Large intestine (tissue), 3 donors: ENCODE data around the gene CCBE1. TPM values are rescaled to one million over a fixed set of nuclear protein-coding genes. Genes with fewer than 3 reads are reported as not detected.

ENCODE experiments used
- DNase-seq, 2 donors: peaks; one replicate each; pipeline versions ENCODE4 v3.0.0 to v3.0.0-alpha.2; 2013
- H3K27ac ChIP-seq: one replicate; pipeline ENCODE4 v1.5.1; 2013; ENCODE audit warnings: low read length
- H3K27me3 ChIP-seq: 2 replicates; pipeline ENCODE4 v1.6.1; 2013; ENCODE audit warnings: low read length; ENCODE audit not compliant: control insufficient read depth, insufficient read depth
- H3K36me3 ChIP-seq: 2 replicates; pipeline ENCODE4 v1.6.1; 2013; ENCODE audit warnings: low read length; ENCODE audit not compliant: control insufficient read depth, insufficient read depth
- H3K4me1 ChIP-seq: one replicate; pipeline ENCODE4 v1.6.1; 2013; ENCODE audit warnings: low read length; ENCODE audit not compliant: control insufficient read depth, insufficient read depth
- H3K4me3 ChIP-seq: one replicate; pipeline ENCODE4 v1.5.1; 2013; ENCODE audit warnings: low read length
- H3K9me3 ChIP-seq: one replicate; pipeline ENCODE4 v1.6.1; 2013; ENCODE audit warnings: mild to moderate bottlenecking, low read depth, low read length, moderate library complexity; ENCODE audit not compliant: control insufficient read depth
- WGBS: methylation state at CpG from one replicate; pipeline ENCODE4 v1.1.5; 2013; ENCODE audit warnings: low lambda C conversion rate; ENCODE audit not compliant: insufficient coverage; 5-methylcytosine and 5-hydroxymethylcytosine counted together
- polyA plus RNA-seq: library from polyadenylated mRNA; unstranded; fragments of 120-200 nt; gene quantifications from one replicate; pipeline ENCODE4 v1.2.1, GENCODE V29; 2013

CCBE1 gene
- polyA plus RNA-seq, 1 donor: 2.5 TPM

DNA sequence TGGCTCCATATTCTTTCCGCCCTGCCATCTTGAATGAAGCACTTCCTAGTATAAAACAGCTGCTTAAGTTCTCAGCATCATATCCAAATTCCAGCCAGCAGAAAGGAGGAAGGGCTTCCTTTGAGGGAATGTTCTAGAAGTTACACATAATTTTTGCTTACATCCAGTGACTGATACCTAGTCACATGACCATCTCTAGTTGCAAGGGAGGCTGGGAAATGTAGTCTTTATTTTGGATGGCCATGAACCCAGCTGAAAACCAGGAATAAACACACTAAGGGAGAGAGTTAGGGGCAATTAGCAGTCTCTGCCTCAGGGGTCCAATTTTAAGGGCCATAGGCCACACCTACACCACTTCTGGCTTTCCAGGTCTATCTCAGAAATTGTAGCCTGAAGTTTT, 280.4 kb downstream of the CCBE1 start:
- H3K36me3 ChIP-seq: no peaks in the 10 kb centered on the region
- WGBS: no CpG with 5 or more reads among the region's 1 CpG
- no peak overlapping the region for H3K4me3 ChIP-seq
- H3K27ac ChIP-seq: no peak overlapping the region
- H3K4me1 ChIP-seq: no peaks in the 10 kb centered on the region
- peaks cover 5% of the 10 kb centered on the region for H3K27me3 ChIP-seq
- no peak for DNase-seq
- no peaks in the 10 kb centered on the region for H3K9me3 ChIP-seq

DNA sequence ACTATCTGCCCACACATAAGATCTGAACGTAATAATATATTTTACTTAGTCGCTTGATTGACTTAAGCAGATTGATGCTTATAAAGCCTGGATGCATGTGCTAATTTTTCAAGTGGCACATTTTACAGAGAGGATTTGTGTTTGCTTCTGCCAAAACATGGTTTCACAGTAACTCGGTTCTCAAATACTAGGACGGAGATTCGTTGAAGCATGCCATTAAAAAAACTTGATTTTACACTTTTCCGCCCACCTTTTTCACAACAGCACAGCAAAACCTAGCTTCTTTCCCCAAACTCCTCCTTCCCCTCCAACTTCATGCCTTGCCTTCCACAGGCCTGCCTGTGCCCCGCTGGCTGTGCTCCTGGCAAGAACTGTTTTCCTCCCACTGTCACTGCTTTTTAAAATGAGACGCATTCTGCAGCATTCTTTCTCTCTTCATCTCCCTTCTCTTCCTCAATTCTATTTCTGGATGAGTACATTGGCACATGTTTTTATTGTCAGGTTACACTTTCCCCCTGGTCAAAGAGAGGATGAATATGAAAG, 283.0 kb downstream of the CCBE1 start:
- Histone ChIP-seq H3K4me1 (no peaks in the 10 kb centered on the region), H3K27ac (no peak overlapping the region), H3K27me3 (no peaks in the 10 kb centered on the region), H3K9me3 (no peaks in the 10 kb centered on the region), H3K4me3 (no peak overlapping the region), H3K36me3 (no peaks in the 10 kb centered on the region)
- 84% methylated on average over 5 of the region's 8 CpGs for WGBS
- no peak for DNase-seq

DNA sequence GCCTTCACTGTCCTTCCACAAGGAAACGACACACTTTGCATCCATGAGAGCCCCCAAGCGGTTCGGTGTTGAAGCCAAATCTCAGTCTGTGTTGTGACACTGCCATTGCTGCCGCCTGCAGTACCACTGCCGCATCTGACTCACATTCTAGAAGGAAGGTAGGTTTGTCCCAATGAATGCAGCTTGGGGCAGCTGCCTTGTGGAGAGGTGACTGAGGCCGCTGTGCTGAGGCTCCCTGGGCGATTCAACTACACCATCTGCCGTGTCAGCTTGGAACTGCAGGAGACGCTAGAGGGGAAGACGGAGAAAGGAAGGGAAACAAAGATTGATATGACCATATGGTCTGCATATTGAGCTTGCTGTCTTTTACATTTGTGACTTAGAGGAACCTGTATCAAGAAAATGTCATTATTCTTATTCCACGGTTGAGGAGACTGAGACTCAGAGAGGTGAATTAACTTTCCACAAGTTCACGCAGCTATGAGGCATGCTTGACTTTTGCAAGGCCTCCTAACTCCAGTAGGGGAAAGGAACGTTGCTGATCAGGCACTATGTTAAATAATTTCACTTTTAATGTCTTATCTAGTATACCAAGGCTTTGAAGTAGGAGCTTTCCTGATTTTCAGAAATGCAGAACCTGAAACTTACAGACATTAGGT, 294.7 kb downstream of the CCBE1 start:
- Histone ChIP-seq H3K27me3 (no peaks in the 10 kb centered on the region), H3K4me1 (no peaks in the 10 kb centered on the region), H3K4me3 (no peak overlapping the region), H3K27ac (no peak overlapping the region), H3K36me3 (no peaks in the 10 kb centered on the region), H3K9me3 (no peaks in the 10 kb centered on the region)
- peak; percentile 60 to 69 for DNase-seq
- 13% methylated on average over 3 of the region's 13 CpGs for WGBS

DNA sequence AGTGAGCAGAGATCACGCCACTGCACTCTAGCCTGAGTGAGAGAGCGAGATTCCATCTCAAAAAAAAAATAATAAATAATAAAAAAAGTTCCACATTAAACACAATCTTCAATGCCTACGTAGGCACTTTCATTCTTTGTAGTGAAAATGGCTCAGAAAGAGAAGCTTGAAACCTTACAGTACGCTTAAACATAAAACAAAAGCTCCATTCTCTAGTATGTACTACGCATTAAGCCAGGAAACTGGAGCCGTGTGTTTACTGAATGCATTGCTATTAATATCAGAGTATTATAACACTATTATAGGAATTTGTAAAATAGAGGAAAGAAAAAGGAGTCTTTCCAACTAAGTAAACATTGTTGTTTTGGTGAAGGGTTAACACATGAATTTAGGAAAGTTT, 296.8 kb downstream of the CCBE1 start:
- H3K9me3 ChIP-seq: no peaks in the 10 kb centered on the region
- WGBS: 92% methylated on average over 3 of the region's 6 CpGs
- no peaks in the 10 kb centered on the region for H3K36me3 ChIP-seq
- no peak overlapping the region for H3K27ac ChIP-seq
- no peak for DNase-seq
- no peaks in the 10 kb centered on the region for H3K4me1 ChIP-seq
- no peaks in the 10 kb centered on the region for H3K27me3 ChIP-seq
- H3K4me3 ChIP-seq: no peak overlapping the region

DNA sequence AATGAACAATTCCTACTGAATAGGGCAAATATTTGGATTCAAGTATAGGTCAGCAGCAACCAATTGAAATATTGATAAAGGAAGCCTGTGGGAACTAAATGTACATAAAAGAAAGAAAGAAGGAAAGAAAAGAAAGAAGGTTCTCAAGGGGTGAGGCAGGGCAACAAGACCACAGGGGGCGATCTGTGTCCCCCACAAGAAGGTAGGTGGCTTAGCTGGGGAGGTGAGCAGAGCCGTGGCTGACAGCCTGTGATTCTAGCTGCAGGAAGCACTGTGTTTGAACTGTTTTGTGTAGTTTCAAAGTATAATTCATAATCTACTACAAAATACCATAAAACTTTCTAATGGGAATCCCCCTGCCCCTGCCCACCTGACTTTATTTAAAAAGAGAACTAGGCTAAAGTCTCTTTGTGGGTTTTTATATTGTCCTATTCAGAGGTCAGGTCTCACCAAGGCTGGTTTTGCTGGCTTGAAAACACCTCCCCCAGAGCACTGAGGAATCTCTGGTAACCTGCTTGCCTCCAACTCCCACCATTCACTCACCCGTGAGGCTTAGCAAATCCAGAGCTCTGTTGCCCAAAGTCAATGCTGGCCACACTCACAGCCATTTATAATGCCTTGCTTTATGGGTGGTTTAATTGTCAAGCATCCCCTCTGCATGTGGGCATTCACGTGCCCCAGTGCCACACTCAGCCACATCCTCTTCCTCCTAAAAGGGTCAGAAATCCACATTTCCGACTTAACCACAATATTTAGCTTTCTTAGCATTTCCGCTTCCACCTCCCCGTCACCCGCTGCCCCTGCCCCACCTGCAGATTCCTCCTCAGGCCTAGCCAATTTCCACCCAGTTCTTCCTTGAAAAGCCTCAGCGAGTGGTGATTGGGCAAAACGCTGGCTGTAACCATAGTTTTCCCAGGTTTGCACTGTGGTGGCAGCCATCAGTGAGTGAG, 301.7 kb downstream of the CCBE1 start:
- DNase-seq: no peak
- Histone ChIP-seq H3K4me1 (no peaks in the 10 kb centered on the region), H3K4me3 (no peak overlapping the region), H3K27ac (no peak overlapping the region), H3K27me3 (peaks cover 3% of the 10 kb centered on the region), H3K36me3 (no peaks in the 10 kb centered on the region), H3K9me3 (no peaks in the 10 kb centered on the region)
- WGBS: 33% methylated on average over 1 of the region's 10 CpGs

DNA sequence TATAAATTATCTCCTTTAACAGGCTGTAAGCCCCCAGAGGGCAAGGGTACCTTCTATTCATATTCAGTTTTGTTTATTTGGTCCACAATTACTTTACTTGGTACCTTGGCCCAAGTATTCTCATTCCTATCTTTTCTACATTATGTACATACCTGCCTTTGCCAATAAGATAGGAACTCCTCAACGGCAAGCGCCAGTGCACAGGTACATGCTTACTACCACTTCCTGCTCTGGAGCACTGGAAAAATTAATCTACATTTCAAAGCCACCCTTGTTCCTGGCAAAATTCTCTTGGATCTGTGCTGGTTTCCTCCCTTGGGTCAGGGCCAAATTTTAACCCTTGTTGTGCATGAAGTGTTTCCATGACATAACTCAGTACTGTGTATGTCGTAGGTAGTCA, 303.8 kb downstream of the CCBE1 start:
- H3K27me3 ChIP-seq: peaks cover 3% of the 10 kb centered on the region
- no peaks in the 10 kb centered on the region for H3K36me3 ChIP-seq
- no peak overlapping the region for H3K4me3 ChIP-seq
- H3K4me1 ChIP-seq: no peaks in the 10 kb centered on the region
- no peak overlapping the region for H3K27ac ChIP-seq
- DNase-seq: no peak
- 67% methylated on average over 3 of the region's 3 CpGs for WGBS
- no peaks in the 10 kb centered on the region for H3K9me3 ChIP-seq

DNA sequence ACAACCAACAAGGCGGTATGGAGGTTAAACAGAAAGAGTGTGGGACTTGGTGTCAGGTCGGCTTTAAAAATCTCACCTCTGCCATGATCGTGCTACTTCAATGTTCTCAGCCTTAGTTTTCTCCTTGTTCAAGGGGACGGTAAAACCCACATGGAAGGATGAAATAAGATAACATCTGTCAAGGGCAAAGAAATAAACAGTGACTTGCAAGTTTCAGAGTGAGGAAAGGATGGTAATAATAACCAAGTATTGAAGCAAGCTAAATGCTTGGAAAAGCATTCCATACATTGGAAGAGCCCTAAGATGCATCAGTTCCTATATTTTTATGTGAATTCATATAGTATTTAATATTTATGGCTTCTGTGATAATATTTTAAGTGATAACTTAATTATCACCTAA, 308.4 kb downstream of the CCBE1 start:
- Histone ChIP-seq H3K36me3 (no peaks in the 10 kb centered on the region), H3K27ac (no peak overlapping the region), H3K9me3 (no peaks in the 10 kb centered on the region), H3K4me1 (no peaks in the 10 kb centered on the region), H3K4me3 (no peak overlapping the region), H3K27me3 (no peaks in the 10 kb centered on the region)
- DNase-seq: no peak
- WGBS: no CpG with 5 or more reads among the region's 4 CpGs

DNA sequence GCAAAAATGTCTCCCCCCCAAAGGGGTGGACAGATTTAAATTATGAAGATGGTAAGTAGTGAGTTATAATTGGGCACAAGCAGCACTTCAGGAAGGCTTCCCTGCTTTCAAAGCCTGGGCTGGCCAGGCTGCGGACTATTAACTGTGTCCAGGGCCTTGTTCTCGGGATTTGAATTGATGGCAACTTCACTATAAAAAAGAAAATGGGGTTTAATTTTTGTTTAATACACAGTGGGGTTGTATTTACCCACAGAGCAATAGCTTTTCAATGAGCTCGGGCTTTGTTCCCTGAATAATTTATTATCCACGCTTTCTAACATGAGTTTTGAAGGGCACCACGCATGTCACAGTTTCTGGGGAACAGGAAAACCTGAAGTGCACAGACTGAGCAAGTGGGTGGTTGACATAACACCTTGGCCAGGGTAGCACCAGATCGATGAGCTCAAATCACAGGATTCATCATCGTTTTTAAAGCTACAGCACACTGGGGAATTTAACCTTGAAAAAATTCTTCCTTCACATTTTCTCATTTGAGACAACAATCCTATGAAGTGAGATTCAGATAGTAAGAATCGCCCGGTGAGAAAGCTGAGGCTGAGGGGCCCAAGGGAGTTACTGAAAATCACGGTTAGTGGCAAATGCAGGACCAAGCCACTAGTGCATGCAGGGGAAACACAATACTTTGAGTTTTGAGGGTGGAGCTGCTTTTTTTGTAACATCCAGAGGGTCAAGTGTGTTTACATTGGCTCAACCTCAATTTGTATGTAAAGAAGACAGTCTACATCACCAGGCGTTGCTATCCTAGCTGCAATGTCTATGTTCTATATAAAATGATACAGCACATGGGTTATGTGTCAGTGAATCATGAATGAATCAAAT, 309.3 kb downstream of the CCBE1 start:
- no CpG with 5 or more reads among the region's 11 CpGs for WGBS
- Histone ChIP-seq H3K4me3 (no peak overlapping the region), H3K27ac (no peak overlapping the region), H3K36me3 (no peaks in the 10 kb centered on the region), H3K27me3 (peaks cover 2% of the 10 kb centered on the region), H3K9me3 (no peaks in the 10 kb centered on the region), H3K4me1 (no peaks in the 10 kb centered on the region)
- DNase-seq: no peak

DNA sequence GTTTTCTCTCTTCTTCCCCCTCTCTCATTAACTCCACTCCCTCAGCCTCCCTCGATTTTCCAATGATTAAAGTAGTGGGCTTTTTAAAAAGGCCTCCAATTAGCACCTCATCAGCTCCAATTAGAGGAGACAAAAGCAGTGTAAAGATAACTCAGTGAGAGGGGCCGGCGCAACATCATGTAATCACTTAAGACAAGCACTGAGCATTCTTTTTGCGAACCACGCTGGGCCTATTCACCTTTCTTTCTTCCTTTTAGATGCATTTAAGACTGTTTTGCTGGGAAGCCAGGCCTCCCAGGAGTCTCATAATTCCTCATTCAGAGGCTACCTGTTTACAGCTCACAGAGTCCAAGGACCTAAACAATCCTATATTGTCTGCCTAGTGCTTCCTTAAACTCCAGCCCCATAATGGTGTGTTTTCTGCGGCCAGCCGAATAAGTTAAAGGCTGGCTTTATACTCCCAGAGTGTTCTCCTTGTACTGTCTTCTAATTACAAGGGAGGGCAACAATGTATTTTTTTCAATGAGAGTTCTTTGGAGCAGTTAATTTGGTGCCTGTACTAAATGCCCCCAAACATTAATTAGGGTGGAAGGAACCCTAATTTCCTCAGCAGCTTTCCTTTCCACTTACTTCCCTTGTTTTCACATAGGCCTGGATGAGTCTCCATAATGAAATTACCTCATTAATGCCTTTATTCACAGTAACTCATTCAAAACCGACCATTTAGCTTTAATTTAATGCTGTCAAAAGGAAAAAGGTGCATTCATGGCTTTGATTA, 310.1 kb downstream of the CCBE1 start:
- DNase-seq: no peak
- no peaks in the 10 kb centered on the region for H3K36me3 ChIP-seq
- peaks cover 3% of the 10 kb centered on the region for H3K27me3 ChIP-seq
- whole genome bisulfite sequencing: 40% methylated on average over 1 of the region's 8 CpGs
- H3K4me1 ChIP-seq: no peaks in the 10 kb centered on the region
- no peak overlapping the region for H3K27ac ChIP-seq
- H3K4me3 ChIP-seq: no peak overlapping the region
- no peaks in the 10 kb centered on the region for H3K9me3 ChIP-seq
